Mesenteric fat pad (tissue), 1 donor: ENCODE measurements around the gene ATF3. TPM values are rescaled to one million over a fixed set of nuclear protein-coding genes. Genes with fewer than 3 reads are reported as not detected.

Source experiments
- total RNA-seq: library from RNA; stranded (reverse); fragmentation: NEBNext Ultra II Directional; extraction: Animal tissue kit (Norgen Biotek cat#: 25700); gene quantifications from one replicate; pipeline ENCODE4 v1.2.1, GENCODE V29; 2021
- donor health status: DM: yes; HTN: yes; CAD: no.

ATF3 gene
- total RNA-seq, 1 donor from 2014 or later, result 113 TPM

Other genes with a start within 250 kb of the ATF3 start
- 7.4 TPM for gene PACC1, start 193.9 kb upstream of the ATF3 start, total RNA-seq
- gene NENF, start 175.8 kb upstream of the ATF3 start, total RNA-seq, result 55.7 TPM
- 18.8 TPM for gene BATF3, start 91.1 kb downstream of the ATF3 start, total RNA-seq
- gene NSL1, start 183.0 kb downstream of the ATF3 start, total RNA-seq, result 28.3 TPM
- gene TATDN3, start 183.1 kb downstream of the ATF3 start, total RNA-seq, result 22.4 TPM
- gene SPATA45, start 238.9 kb downstream of the ATF3 start, total RNA-seq, result not detected
- 6.7 TPM for gene FLVCR1, start 249.5 kb downstream of the ATF3 start, total RNA-seq